ENCODE results near the gene SIGLECL1.

GRCh38 chr19:51226067-51226466 lies 24.8 kb upstream of the SIGLECL1 start:
- no peak for TF ChIP-seq ZNF274 (IDR thresholded peaks at IDR 0.05; ENCODE audit: low read depth, low read length)
- TF ChIP-seq YY1 (IDR thresholded peaks at IDR 0.05; ENCODE audit: insufficient read depth, insufficient read length): no peak

All from NT2/D1 (cell line).